Activated naive CD4-positive, alpha-beta T cell treated with anti-CD3 and anti-CD28 coated beads, Interleukin-2, amount 50 U/mL, for 16 hours (primary cell): ENCODE results near the gene ABLIM1.

Experiments used
- DNase-seq: peaks from one replicate; pipeline ENCODE4 v3.0.0-alpha.2; 2020

The ABLIM1 gene

GRCh38 chr10:114576132-114576487 is 82.0 kb downstream of the ABLIM1 start:
- DNase-seq: no peak

DNA sequence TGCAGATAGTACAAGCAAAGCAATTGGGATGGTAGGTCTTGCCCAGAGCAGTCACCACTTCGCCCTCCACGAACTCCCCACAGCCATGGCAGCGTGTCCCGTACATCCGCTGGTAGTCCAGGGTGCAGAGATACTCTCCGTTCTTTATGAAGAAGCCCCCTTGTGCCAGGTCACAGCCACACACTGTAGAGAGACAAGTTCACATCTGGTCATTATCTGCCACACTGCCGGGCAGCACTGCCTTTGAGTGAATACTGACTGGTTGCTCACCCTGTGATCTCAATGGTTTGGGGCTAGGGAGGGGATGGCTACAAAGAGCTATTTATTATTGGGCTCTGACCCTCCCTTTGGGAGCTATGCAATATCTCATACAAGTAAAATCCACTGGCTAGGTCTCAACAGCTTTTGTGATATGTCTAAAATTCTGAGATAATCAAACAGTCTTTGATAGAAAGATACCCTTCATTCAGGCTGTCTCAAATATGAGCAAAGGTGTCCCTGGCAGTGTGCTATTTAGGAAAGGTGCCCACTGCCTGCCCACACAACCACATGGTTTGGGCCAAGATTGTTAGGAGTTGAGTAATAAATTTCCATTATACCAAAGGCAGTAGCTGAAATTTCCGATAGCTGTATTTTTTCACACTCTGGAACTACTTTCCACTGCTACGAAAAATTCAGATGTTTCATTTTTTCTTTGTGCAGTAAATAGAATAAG is 82.5 kb downstream of the ABLIM1 start:
- no peak for DNase-seq

- no peak for DNase-seq
These were observed 84.6 kb downstream of the ABLIM1 start for GRCh38 chr10:114573330-114574045.

GRCh38 chr10:114571316-114571999 is 86.6 kb downstream of the ABLIM1 start:
- DNase-seq: no peak

DNA sequence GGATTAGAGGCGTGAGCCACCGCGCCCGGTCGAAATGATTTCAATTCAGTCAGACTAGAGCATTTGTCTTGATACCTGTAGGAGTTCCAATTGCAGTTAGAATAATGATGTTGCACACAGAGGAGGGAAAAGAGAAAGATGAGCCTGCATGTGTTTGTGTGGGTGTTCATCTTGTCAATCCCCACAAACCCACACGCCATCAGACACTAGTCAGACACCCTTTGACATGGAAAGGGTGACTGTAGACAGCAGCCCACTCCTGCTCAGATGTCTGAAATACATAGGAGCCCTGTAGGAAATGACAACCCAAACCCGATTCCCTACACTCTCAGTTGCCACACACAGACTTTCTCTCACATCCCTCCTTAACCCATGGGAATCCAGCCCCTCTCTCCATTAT is 92.0 kb downstream of the ABLIM1 start:
- no peak for DNase-seq

DNA sequence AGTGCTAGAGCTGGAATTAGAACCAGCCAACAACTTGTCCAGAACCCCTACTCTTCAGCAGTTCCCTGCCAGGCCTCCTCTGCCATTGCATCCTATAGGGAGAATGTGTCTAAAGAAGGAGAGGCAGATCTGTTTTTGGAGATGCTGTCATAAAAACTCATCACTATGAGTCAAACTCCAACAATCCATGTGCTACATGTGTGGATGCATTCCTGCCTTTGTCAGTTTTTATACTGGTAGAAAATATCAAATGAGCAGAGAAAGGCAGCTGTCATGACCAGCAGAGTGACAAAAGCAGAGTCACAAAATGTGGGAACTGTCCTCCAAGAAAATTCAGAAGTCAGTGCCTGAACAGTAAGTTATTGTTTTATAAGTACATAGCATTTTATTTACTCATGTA is 93.0 kb downstream of the ABLIM1 start:
- DNase-seq: no peak

- DNase-seq: no peak
These were observed 97.0 kb downstream of the ABLIM1 start for GRCh38 chr10:114561008-114561523.

DNA sequence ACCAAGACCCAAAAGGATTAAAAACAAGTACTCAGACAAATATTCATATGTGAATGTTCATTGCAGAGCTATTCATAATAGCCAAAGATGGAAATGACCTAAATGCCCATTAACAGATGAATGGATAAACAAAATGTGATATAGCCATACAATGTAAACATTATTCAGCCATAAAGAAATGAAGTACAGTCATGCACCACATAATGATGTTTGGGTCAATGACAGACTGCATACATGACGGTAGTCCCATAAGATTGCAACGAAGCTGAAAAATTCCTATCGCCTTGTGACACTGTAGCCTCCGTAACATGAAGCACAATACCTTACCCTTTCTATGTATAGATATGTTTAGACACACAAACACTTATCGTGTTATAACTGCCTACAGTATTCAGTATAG is 97.9 kb downstream of the ABLIM1 start:
- DNase-seq: no peak

- no peak for DNase-seq
These were observed 98.4 kb downstream of the ABLIM1 start for GRCh38 chr10:114559636-114560035.

DNA sequence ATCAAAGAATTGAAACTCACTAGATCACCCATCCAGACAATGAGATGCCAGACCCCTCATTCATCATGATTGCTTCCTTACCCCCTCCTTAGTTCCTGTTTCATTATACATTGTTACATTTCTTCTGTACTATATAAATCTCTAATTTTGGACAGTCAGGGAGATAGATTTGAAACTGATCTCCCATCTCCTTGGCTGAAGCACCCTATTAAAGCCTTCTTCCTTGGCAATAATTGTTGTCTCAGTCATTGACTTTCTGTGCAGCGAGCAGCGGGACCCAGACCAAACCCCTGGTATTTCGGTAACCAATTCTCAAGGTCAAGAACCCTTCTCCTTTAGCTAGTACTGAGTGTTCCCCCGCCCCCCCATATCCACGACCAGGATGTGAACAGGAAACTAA is 100.2 kb downstream of the ABLIM1 start:
- no peak for DNase-seq

GRCh38 chr10:114556236-114557122 is 101.6 kb downstream of the ABLIM1 start:
- DNase-seq: no peak

GRCh38 chr10:114553436-114553835 is 104.6 kb downstream of the ABLIM1 start:
- no peak for DNase-seq

DNA sequence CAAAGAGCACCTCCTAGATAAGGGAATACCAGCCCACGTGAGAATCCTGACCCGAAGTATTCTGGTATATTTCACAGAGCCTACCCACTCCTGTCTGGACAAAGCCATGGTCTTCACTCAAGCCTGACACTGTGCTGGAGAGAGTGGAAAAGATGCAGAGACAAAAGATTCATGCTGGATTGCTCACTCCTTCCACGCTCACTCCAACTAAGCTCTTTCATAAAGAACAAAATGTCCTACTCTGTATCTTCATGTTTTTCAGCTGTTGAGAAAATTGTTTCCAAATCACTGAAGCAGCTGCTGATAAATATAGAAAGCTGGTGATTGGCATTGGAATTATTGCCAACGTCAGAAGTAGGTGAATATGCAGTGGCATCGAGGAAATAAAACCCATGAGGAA is 106.0 kb downstream of the ABLIM1 start:
- DNase-seq: no peak

- no peak for DNase-seq
These were observed 106.5 kb downstream of the ABLIM1 start for GRCh38 chr10:114551636-114551972.

DNA sequence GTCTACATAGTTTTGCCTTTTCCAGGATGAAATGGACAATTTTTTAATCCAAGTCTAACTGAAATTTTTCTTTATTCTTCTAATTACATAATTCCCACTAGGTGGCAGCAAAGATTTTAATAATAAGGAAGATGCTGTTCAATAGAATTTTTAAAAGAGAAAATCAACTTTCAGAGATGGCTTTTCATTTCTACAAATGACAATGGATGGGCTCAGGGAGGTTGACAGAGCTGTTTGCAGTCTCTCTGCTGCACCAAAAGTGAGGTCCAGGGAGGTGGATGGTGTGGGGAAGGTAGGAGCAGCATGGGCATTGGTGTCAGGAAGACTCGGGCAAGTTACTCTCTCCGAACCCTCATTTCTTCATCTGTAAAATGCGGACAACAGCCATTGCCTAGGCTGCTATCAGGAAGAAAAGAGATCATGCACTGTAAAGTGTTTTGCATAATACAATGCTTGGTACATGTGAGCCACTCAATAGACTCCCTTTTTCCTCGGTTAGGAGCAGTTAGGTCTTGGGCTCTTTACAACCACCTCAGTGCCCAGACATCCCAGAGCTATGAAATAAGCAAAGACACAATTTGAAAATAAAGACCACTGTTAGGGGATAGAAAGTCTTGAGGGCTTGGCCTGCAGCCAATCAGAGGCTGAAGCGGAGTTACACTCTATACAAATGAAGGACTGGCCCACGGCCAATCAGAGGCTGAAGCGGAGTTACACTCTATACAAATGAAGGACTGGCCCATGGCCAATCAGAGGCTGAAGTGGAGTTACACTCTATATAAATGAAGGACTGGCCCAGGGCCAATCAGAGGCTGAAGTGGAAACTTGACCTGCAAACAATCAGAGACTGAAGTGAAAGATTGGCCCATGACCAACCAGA is 107.1 kb downstream of the ABLIM1 start:
- DNase-seq: no peak

DNA sequence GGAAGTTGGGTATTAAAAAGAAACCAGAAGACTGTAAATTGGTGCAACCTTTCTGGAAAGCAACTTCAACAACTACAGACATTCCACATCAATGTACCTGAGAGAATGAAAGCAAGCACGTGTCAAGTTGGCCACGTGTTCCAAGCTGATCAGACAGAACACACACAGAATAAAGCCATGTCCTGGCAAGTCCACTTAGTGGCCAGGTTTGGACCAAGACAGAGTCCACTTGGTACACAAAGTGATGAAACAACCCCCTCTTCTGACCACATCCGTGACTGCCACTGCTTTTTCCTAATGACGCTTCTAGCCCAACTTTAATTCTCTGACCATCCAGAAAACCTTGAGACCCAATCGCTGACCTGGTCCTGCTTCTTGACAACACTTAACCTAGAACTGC is 109.4 kb downstream of the ABLIM1 start:
- DNase-seq: no peak

DNA sequence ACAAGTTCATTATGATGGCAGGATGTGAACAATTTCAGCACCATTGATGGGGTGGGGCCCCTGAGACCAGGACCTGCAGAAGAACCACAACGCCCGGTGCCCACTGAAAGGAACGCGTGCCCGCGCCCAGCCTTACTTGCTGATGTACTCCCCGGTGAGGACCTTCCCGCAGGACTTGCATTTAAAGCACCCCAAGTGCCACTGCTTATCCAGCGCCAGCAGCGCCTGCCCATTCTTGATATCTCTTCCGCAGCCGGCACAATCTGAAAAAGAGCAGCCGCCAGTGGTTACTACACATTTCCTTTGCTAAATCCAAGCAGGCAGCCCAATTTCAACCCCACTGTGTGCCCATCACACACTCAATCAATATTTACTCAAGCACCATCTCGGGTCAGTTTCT is 110.6 kb downstream of the ABLIM1 start:
- DNase-seq: peak; percentile 27

GRCh38 chr10:114547056-114547455 is 111.0 kb downstream of the ABLIM1 start:
- no peak for DNase-seq

- DNase-seq: no peak
These were observed 112.3 kb downstream of the ABLIM1 start for GRCh38 chr10:114545819-114546218.

DNA sequence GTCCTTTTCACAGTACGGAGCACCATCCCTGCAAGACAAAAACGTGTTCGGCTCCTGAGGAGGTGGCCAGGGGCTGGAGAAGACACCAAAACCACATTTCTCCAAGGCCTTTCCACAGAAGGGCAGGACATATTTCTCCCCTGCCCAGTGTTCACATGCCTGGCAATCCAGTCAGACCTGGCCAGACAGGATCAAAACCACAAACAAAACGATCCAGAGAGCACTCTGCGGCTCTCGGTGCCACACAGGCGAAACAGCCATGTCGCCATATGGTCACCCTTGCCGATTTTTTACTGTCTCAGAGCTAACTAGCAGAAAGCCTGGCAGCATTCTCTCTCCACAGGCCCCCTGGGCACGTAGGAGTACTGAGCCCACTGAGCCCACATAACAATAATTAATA is 113.0 kb downstream of the ABLIM1 start:
- no peak for DNase-seq

GRCh38 chr10:114544045-114544659 is 113.9 kb downstream of the ABLIM1 start:
- peak; percentile 47 for DNase-seq

DNA sequence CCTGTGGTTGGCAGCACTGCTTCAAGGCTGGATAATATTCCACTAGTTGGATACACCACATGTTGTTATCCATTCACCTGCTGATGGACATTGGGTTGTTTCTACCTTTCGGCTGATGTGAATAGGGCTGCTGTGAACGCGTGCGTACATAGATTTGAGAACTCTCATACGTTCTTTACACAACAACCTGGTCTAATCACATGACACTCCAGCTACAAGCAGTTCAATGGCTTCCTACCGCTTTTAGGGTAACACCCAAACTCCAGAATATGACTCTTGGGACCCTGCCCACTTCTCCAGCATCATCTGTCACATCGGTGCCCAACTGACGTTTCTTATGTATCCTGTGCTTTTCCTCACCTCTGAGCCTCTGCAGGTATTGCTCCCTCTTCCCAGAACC is 114.6 kb downstream of the ABLIM1 start:
- no peak for DNase-seq
